Ammon's horn (tissue), 1 donor: Measurements from ENCODE around the gene ZFPM1.
A peak's percentile ranks its signal among the peaks of the same experiment; 100 is the strongest.

Experiments used
- DNase-seq: peaks from one replicate; pipeline ENCODE4 v3.0.0-alpha.2; 2016; ENCODE audit warnings: low spot score

The ZFPM1 gene

DNA sequence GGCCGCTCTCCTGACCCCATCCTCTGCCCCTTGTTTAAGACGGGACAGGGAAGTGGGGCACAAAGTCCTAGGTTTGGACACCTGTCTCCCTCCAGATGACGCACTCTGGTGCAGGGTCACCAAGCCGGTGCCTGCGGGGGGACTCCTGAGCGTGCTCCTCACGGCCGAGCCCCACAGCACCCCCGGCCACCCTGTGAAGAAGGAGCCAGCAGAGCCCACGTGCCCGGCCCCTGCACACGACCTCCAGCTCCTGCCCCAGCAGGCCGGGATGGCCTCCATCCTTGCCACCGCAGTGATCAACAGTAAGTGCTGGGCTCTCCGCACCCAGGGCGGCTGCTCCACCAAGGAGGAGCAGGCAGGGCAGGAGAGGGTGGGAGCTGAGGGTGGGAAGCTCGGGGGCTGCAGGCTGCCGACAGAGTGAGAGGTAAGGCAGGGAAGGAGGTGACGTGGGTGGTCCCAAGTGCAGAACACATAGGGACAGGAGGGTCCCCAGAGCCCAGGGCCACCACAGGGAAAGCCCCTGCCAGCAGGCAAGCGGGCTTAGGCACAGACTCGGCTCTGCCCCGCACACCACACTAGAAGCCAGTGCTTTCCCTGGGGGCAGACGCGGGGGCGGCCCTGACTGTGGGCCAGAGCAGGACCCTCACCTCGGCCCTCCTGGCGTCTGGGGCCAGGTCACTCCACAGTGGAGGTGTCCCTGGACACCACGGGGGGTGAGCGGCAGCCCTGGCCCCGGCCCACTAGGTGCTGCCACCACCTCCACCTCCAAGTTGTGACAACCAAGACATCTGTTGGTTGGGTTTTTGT, 75.1 kb downstream of the ZFPM1 start:
- no peak for DNase-seq

DNA sequence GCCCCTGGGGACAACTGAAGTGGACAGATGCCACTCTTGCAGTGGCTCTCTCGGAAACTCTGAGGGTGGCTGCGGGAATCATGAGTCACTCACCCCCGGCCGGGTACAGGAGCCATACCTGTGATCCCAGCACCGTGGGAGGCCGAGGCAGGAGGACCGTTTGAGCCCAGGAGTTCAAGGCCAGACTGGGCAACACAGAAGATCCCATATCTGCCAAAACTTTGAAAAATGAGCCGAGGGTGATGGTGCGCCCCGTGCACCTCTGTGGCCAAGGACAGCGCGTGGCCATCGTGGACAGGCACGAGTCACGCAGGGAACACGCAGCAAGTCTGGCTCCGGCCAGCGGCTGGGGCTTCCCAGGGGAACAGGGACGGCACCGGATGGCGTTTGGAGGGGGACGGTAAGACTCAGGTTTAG, 75.8 kb downstream of the ZFPM1 start:
- DNase-seq: no peak

DNA sequence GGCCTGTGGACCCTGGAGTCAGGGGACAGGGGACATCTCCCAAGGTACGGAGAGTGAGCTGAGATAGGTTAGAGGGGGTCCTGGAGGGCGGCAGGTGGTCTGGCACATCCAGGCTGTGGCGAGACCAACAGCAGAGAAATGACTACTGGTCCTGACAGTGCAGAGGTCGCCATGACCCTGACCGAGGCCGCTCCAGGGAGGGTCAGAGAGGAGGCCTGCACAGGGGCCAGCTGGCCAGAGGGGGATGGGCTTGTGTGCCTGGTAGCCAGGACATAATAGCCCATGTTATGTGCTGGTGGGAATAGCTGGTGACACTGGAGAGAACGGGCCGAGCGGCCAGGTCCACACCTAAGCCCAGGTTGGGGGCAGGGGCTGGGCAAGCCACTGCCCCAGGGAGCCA, 76.5 kb downstream of the ZFPM1 start:
- no peak for DNase-seq

DNA sequence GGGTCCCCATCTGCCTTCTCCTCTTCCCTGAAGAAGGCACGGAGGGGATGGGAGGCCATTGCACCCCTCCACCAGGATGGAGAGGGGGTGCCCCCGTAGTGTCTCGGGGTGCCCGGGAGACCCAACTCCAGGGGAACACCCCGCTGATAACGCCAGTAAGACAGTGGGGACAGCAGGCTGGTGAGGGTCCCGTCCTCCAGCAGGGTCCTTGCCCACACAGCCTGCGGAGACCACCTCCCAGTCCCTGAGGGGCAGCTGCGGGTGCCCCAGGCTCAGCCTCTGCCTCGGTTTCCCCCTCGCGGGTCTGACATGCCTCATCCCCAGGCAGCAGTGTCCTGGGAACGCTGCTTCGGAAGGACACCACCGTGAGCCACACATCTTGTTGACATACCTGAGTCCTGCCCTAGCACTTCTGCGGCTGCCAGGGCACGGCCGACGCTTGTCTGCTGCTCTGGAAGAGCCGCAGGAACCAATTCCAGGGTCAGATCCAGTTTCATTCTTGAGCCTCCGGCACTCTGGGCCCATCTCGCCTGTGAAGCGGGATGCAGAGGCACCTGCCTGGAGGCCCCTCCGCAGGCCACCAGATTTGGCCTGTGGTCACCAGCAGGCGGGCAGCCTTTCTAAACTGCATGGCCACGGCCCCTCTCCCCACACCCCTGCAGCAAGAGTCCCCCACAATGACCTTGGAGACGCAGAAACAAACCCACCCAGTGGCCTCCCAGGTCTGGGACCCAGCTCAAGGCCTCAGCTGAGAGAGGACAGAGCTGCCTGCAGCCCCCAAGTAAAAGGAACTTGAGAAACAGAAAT, 77.2 kb downstream of the ZFPM1 start:
- DNase-seq: no peak

DNA sequence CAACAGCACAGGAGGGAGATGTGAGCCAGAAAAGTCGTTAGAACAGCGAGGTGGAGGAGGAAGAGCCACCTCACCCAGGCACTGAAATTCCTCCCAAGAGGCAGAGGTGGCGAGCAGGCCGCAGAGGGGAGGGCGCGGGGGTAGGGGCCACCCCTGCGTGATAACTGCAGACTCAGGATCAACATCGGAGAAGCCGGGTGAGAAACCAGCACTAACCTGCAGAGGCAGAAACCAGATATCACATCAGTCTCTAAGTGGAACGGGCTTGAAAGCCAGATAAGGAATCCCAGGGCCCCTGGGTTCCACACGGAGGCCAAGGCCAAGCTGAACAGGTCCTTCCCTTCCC, 77.8 kb downstream of the ZFPM1 start:
- no peak for DNase-seq

DNA sequence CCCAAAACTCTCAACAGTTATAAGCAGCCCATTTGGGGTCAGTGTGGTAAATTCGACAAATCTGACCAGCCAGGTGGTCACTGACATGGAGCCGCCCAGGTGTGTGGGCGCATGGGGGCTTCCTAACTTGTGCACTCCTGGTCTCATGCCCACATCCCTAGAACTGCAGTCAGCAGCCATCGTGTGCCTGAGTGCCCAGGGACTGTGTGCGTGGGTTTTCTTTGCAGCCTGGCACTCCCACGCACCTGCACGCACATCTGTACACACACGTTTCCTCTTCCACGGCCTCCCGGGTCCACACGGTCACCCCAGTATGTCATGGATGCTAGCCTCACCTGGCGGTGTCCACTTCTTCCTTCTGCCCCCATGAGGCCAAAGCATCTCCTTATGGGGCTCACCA, 78.3 kb downstream of the ZFPM1 start:
- DNase-seq: no peak

DNA sequence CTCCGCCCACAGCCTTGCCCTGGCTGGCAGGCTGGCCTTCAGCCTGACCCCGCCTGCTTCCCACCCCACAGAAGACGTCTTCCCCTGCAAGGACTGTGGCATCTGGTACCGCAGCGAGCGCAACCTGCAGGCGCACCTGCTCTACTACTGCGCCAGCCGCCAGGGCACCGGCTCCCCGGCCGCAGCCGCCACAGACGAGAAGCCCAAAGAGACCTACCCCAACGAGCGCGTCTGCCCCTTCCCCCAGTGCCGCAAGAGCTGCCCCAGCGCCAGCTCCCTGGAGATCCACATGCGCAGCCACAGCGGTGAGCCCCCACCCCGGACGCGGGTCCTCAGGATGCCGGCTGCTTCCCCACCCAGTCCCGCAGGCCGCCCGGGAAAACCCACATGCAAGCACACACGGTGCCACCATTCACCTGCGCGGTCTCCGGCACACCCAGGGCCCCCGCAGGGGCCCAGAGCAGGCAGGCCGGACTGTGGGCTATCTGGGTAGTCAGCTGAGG, 78.9 kb downstream of the ZFPM1 start:
- no peak for DNase-seq

DNA sequence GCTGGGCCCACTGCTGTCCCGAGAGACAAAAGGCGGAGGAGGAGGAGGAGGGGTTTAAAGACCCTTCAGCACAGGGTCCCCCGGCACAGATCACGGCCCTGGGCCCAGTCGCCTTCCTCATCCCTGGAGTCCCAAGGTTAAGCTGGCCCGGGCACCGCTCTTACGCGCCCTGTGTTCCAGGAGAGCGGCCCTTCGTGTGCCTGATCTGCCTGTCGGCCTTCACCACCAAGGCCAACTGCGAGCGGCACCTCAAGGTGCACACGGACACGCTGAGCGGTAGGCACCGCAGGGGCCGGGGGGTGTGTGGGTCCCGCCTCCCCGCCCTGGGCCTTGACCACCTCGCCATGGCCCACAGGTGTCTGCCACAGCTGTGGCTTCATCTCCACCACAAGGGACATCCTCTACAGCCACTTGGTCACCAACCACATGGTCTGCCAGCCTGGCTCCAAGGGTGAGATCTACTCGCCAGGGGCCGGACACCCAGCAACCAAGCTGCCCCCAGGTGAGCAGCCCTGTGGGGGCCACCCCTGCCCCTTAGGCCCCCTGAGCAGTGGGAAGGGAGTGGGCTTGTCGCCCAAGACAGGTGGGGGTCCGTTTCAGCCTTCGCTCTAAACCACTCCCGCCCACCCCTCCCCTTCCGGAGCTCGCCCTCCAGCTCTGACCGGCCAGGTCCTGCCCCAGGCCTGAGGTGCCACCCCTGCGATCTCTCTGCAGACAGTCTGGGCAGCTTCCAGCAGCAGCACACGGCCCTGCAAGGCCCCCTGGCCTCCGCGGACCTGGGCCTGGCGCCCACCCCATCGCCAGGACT, 79.6 kb downstream of the ZFPM1 start:
- DNase-seq: no peak

DNA sequence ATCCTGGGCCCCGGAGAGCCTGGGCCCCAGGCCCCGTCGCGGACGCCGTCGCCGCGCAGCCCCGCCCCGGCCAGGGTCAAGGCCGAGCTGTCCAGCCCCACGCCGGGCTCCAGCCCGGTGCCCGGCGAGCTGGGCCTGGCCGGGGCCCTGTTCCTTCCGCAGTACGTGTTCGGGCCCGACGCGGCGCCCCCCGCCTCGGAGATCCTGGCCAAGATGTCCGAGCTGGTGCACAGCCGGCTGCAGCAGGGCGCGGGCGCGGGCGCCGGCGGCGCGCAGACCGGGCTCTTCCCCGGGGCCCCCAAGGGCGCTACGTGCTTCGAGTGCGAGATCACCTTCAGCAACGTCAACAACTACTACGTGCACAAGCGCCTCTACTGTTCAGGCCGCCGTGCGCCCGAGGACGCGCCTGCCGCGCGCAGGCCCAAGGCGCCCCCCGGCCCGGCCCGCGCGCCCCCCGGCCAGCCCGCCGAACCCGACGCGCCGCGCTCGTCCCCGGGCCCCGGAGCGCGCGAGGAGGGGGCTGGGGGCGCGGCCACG, 80.4 kb downstream of the ZFPM1 start:
- peak; percentile 60 for DNase-seq

DNA sequence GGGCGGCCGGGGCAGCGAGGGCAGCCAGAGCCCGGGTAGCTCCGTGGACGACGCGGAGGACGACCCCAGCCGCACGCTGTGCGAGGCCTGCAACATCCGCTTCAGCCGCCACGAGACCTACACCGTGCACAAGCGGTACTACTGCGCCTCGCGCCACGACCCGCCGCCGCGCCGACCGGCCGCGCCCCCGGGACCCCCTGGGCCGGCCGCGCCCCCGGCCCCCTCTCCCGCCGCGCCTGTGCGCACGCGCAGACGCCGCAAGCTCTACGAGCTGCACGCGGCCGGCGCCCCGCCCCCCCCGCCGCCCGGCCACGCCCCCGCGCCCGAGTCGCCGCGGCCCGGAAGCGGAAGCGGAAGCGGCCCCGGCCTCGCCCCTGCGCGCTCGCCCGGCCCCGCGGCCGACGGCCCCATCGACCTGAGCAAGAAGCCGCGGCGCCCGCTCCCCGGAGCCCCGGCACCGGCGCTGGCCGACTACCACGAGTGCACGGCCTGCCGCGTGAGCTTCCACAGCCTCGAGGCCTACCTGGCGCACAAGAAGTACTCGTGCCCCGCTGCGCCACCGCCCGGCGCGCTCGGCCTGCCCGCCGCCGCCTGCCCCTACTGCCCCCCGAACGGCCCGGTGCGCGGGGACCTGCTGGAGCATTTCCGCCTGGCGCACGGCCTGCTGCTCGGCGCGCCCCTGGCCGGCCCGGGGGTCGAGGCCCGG, 81.0 kb downstream of the ZFPM1 start:
- DNase-seq: peak; percentile 68

DNA sequence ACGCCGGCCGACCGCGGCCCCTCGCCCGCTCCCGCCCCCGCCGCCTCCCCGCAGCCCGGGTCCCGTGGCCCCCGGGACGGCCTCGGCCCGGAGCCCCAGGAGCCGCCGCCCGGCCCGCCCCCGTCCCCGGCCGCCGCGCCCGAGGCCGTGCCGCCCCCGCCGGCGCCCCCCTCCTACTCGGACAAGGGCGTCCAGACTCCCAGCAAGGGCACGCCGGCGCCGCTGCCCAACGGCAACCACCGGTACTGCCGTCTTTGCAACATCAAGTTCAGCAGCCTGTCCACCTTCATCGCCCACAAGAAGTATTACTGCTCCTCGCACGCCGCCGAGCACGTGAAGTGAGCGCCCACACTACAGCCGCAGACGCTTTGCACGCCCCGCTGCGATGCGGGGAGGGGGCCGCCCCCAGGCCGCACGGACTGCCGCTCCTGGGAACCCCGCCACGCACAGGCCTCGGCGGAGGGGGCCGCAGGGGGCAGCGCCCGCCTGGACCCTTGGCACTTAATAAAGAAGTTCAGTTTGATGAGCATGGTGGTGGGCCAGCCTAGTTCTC, 81.6 kb downstream of the ZFPM1 start:
- DNase-seq: no peak

DNA sequence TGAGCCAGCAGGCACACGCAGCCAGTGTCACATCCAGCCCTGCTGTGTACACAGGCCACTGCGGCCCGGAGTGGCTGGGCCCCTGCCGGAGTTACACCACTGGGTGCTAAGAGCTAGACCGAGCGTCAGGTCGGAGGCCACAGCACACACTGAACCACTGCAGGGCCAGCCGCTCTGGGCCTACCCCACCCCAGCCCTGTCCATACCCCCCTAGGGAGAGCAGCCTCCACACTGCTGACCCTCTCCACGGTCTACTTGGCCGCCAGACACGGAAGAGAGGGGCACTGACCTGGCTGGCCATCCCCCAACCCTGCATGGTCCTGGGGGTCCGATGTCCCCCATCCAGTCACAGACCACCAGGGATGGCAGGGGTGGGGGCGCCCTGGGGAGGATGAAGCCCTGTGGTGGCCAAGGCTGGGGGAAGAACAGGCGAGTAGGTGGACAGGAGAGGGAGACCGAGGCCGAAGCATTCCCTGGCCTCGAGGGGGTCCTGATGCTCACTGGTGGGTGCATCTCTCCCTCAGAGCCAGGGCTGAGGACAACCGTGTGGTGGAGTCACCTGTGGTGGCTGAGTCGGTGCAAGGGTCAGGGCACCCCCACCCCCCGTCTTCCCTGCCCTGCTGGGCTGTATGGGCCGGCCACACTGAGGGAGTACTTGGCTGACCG, 82.2 kb downstream of the ZFPM1 start:
- DNase-seq: no peak

DNA sequence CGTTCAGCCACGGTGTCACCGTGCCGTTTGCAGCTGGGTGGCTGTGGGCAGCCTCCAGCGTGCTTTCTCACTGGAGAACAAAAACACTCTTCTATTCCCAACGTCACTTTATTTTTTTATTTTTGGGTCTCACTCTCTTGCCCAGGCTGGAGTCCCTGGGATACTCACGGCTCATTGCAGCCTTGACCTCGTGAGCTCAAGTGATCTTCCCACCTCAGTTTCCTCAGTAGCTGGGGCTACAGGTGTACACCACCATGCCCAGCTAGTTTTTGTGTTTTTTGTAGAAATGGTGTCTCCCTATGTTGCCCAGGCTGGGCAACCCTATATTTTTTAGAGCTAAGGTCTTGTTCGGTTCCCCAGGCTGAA, 82.8 kb downstream of the ZFPM1 start:
- no peak for DNase-seq

DNA sequence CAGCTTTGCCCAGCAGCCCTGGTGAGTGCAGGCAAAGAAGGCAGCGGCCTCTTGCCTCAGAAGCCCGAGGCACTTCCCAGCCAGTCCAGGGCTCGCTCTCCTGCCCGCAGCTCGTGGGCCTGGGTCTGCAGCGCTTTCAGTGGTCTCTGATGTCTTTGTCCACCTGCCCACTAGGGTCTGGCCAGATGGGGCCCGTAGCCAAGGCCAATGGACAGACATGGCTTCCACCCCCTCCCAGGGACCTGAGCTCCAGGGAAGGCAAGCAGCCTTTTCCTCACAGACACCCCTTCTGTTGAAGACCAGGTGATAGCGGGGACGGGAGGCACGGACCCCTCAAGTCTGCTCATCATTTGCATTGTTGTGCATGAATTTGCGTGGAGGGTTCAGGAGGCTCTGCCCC, 83.4 kb downstream of the ZFPM1 start:
- no peak for DNase-seq

DNA sequence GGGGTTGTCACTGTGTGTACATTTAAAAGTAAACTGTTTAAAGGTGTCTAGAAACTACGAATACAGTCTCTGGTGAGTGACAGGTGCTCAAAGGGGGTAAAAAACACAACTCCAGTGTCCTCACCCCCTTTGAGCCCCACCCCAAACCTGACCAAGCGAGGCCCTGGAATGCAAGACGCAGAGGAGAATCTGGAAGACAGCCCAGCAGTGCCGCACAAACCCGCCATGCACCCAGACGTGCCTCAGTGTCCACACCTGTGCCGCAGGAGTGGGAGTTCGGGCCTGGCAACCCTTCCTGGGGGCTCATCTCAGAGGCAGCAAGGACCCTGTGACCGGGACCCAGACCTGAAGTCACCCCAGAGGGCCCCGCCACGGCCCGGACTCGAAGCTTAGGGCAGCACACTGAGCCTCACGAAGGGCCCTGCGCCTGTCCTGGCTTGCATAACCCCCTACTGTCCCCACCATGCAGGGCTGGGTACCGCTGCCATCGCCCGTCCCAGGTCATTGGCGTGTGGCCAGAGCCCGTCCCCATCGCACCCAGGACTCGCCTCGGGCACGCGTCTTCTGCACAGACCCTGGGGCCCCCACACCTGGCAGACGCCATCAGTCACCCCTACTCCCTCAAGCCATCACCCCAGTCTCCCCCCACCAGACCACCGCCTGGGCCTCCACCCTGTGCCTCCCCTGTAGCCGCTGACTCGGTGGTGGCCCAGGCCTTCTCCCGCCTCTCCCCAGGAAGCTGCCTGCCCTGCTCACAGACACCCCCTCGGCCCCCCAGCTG, 84.1 kb downstream of the ZFPM1 start:
- DNase-seq: no peak

DNA sequence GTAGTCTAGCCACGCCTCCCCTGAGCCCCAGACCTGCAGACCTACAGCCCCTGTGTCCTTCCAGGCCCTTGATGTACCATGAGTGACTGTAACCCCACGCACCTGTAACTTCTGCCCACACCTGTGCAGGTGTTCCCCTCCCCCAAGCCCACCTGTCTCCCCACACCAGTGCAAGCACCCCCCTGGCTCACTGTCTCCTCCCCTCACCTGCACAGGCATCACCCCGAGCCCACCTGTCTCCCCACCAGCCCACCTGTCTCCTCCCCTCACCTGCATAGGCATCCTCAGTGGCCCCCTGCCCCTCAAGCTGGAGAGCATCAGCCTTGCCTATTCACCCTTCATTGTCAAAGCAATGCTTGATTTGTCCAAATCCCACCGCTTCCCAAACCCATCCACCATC, 84.8 kb downstream of the ZFPM1 start:
- DNase-seq: no peak

DNA sequence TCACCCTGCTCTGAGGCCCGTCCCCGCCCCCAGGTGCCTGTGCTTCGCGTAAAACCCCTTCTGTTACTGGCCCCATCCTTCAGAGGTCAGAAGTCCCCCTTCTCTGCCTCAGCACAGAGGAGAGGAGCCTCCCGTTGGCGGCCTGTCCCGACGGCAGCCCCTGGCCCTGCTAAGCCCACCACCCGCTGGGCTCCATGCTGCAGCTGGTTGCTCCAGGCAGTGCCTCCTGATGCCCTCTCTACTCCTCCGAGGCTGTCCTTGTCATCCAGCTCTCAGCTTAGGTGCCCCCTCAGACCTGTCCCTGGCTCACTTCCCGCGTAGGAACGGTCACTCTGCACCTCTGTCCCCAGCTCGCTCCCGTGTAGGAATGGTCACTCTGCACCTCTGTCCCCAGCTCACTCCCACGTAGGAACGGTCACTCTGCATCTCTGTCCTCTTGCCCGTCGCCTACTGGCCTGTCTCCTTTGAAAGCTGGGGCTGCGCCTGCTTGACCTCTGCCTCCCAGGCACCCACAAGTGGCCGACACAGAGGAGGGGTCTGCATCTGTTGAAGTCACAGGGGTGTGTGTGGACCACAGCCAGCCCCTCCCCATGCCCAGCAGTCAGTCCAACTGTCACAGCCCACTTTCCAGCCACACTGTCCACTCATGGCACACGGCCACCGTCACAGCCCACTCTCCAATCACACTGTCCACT, 85.4 kb downstream of the ZFPM1 start:
- no peak for DNase-seq

DNA sequence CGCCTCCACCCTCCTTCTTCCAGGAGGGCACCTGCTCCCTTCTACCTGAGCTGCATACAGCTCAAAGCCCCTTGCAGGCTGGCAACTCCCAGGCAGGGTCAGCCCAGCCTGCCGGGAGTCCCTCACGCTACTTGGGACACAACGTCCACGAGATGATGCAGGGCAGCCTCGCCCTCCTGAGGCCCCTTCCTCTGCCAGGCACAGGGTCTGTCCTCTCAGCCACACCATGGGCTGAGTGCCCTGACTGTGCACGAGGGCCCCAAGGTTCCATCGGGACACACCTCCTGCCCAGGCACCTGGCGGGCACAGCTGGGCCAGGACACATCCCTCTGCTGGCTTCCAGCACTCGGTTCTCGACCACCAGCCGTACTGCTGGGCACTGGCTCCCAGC, 86.2 kb downstream of the ZFPM1 start:
- DNase-seq: no peak

DNA sequence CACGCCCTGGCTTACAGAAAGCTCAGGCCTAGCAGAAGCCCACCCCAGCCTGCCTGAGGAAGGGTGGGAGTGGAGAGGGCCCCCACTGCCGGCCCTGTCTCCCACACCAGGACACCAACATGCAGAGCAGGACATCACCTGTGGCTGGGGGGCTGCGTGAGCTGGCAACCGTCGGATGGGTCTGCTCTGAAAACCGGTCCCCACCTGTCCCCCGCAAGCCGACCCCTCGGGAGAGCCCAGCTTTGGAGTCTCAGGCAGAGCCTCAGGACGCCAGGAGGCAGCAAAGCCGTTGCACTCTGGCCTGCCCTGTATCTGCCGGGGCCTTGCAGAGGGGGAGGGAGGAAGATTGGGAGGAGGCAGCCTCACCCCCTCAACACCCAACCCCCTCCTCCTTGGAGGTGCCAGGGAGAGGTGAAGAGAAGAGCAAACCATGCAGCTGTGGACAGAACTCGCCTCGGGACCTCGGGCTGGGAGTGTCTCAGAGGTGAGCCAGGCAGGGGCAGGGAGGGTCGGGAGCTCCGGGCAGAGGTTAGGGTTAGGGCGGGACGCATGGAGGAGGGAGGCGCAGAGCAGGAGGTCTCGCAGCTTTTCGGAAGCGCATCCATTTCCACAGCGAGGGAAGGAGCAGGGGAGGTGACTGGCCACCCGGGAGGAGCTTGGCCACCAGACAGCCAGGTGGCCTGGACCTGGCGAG, 86.7 kb downstream of the ZFPM1 start:
- DNase-seq: no peak
